KOPT-K1 (cell line): ENCODE data around the gene TYMP.
"Not testable (repeated sequence)": the region's sequence is repeated elsewhere in the genome, so short reads cannot be mapped to it uniquely, and the experiment has no call there.

Source experiments
- H3K27ac ChIP-seq: fragments of 200-600 bp; sonication (generic); 2 replicates; pipeline ENCODE4 v1.5.1; 2016; ENCODE audit warnings: antibody characterized with exemption, mild to moderate bottlenecking, low read depth, low read length; ENCODE audit not compliant: poor library complexity, severe bottlenecking
- H3K36me3 ChIP-seq: fragments of 200-600 bp; sonication (generic); 2 replicates; pipeline ENCODE4 v1.5.1; 2017; ENCODE audit warnings: antibody characterized with exemption, mild to moderate bottlenecking, low read length, moderate library complexity; ENCODE audit not compliant: insufficient read depth
- H3K9me3 ChIP-seq: fragments of 200-600 bp; sonication (generic); 2 replicates; pipeline ENCODE4 v1.5.1; 2017; ENCODE audit warnings: antibody characterized with exemption, low read length, mild to moderate bottlenecking; ENCODE audit not compliant: insufficient read depth, poor library complexity, severe bottlenecking

TYMP gene

DNA sequence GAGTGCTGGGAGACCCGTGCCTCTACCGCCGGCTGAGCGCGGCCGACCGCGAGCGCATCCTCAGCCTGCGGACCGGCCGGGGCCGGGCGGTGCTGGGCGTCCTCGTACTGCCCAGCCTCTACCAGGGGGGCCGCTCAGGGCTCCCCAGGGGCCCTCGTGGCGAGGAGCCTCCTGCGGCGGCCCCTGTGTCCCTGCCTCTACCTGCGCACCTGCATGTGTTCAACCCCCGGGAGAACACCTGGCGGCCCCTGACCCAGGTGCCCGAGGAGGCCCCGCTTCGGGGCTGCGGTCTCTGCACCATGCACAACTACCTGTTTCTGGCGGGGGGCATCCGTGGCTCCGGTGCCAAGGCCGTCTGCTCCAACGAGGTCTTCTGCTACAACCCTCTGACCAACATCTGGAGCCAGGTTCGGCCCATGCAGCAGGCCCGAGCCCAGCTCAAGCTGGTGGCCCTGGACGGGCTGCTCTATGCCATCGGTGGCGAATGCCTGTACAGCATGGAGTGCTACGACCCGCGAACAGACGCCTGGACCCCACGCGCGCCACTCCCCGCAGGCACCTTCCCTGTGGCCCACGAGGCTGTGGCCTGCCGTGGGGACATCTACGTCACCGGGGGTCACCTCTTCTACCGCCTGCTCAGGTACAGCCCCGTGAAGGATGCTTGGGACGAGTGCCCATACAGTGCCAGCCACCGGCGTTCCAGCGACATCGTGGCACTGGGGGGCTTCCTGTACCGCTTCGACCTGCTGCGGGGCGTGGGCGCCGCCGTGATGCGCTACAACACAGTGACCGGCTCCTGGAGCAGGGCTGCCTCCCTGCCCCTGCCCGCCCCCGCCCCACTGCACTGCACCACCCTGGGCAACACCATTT lies 19.3 kb upstream of the TYMP start:
- H3K9me3 ChIP-seq = no peaks in the 10 kb centered on the region
- no peak overlapping the region for H3K27ac ChIP-seq
- no peaks in the 10 kb centered on the region for H3K36me3 ChIP-seq

- no peaks in the 10 kb centered on the region for H3K9me3 ChIP-seq
- H3K36me3 ChIP-seq = no peaks in the 10 kb centered on the region
- H3K27ac ChIP-seq = no peak overlapping the region
These were observed 18.5 kb upstream of the TYMP start for GRCh38 chr22:50548040-50548920.

DNA sequence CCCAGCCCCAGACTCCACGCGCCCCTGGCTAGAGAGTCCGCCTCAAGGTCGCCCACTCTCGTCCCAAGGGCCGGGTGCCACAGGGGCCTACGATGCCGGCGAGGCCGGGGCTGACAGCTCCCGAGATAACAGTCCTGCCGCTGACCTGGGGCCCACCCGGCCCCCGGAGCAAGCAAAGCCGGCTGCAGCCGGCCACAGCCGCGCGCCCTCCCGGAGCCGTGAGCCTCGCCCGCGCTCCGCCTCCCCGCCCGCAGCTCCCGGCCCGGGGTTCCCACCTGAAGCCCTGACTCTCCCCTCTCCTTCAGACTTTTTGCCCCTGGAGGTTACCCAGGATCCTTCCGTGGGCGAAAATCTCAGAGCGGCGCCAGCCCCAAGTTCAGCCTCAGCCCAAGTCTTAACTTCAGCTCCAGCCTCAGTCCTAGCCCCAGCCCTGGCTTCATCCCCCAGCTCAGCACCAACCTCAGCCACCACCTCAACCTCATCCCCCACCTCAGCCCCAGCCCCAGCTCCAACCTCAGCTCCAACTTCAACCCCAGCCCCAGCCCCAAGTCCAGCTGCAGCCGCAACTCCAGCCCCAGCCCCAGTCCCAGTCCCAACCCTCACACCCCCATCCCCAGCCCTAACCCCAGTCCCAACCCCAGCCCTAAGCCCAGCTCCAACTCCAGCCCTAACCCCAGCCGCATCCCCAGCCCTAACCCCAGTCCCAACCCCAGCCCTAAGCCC lies 17.6 kb upstream of the TYMP start:
- Histone ChIP-seq H3K36me3 (no peaks in the 10 kb centered on the region), H3K27ac (no peak overlapping the region), H3K9me3 (no peaks in the 10 kb centered on the region)

DNA sequence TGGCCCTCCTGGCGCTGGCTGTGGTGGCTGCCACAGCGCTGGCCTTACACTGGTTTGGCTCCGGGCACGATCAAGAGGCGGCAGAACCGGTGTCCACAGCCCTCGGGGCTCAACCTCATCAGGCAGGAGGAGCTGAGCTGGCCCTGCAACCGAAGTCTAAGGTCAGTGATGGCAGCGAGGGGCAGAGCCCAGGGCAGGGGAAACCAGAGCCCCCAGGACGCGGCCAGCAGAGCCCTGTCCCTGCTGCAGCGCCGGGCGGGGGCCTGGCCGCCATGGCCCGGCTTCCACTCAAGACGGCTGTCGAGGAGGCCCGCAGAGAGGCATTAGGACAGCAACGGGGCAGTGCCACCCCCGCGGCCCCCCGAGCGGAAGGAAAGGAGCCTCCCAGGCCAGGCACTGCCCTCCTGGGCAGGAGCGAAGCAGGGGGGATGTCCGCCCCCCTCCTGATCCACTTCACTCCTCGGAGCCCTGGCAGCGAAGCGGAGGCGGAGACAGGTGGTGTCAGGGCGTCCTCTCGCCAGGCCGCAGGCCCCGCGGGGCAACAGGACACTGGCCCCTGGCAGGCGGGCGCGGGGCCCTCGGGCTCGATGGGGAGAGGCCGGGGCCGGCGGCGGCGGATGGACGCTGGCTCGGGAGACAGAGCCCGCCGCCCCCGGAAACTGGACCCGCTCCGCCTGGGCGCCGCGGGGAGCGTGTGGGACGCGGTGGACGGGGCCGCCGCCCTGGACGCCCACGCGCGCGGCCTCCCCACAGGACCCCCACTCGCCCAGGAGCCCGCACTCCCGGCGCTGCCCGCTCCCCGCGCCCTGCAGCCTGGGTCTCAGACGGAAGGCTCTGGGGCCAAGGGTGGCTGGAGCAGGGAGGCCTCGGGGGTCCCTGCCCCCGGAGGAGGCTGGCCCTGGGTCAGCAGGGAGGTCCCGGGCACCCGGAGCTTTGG lies 16.8 kb upstream of the TYMP start:
- no peak overlapping the region for H3K27ac ChIP-seq
- H3K36me3 ChIP-seq = no peaks in the 10 kb centered on the region
- no peaks in the 10 kb centered on the region for H3K9me3 ChIP-seq

- Histone ChIP-seq H3K9me3 (no peaks in the 10 kb centered on the region), H3K27ac (no peak within 1 kb of the TSS), H3K36me3 (no peaks in the 10 kb centered on the region)
These were observed 15.9 kb upstream of the TYMP start, which contains the start of gene KLHDC7B for GRCh38 chr22:50545522-50546325. Gene KLHDC7B, plus strand, starts transcription at chr22:50545899. Its CDS starts 345 bp downstream, at chr22:50546244.

DNA sequence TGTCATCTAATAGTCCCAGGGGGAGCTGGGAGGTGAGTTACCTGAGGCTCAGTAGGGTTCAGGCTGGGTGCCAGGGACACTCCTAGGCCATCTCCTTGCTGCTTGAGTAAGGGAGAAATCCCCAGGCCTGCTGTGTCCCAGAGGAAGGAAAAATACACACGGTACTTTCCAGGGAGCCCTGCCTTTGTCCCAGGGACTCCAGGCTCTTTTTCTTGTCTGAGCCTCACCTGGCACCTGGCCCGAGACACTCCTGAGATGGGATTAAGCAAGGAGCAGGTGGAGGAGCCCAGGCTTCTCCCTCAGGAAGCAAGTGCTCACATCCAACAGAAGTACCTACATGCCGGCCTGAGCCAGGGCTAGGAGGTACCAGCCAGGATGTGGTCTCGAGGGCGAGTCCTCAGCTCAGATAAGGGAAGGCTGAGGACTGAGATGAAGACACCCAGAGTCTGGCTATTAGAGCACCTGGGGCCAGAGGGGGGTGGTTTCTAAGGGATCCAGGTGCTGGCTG lies 15.0 kb upstream of the TYMP start:
- Histone ChIP-seq H3K36me3 (no peaks in the 10 kb centered on the region), H3K27ac (no peak overlapping the region), H3K9me3 (no peaks in the 10 kb centered on the region)

DNA sequence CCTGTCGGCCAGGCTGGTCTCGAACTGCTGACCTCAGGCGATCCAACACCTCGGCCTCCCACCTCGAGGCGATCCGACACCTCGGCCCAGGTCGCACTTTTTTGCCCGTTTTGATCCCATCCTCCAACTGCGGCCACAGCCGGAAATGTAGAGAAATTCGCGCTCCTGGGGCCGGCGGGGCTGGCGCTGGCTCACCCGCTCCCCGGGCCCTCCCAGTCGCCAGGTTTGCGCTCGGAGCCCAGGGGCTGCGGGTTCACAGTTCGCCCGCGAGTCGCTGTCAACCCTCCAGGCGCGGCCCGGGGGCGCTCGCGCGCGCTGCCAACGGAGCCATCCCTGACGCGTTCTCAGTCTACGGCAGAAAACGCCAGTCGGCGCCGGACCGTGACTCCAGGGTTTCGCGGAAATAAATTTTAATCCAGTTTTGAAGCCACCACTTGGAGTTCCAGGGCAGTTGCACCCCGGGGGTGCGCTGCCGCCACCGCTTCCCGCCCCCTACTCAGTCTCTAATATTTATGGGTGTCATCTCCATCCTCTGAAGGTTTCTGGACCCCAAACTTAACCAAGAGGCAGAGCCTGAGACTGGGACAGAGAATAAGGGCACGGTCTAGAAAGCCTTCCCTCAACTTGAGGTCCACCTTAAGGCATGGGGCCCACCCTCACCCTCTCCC lies 14.4 kb upstream of the TYMP start:
- Histone ChIP-seq H3K27ac (no peak overlapping the region), H3K36me3 (no peaks in the 10 kb centered on the region), H3K9me3 (no peaks in the 10 kb centered on the region)

DNA sequence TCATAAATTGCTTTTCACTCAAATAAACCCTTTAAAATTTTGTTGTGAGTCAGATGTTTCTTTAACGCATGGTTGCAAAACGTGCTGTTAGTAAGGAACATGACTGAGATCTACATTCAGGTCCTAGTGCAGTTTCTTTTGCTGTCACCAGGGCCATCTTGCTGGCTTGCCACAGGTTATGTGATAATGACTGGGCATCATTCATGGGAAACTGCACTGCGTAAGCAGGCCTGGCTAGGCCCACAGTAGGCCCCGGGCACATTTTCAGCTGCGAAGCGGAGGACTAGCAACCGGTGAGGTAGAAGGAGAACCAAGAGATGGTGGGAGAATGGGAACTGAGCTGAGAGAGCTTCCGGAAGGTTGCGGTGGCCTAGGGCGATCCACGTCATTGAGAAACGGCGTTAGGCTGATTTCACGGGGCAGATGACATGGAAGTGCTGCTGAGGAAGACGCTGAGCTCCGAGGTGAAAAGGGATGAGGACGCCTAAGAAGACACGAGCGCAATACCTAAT lies 12.7 kb upstream of the TYMP start:
- Histone ChIP-seq H3K9me3 (no peaks in the 10 kb centered on the region), H3K36me3 (no peaks in the 10 kb centered on the region), H3K27ac (no peak overlapping the region)

DNA sequence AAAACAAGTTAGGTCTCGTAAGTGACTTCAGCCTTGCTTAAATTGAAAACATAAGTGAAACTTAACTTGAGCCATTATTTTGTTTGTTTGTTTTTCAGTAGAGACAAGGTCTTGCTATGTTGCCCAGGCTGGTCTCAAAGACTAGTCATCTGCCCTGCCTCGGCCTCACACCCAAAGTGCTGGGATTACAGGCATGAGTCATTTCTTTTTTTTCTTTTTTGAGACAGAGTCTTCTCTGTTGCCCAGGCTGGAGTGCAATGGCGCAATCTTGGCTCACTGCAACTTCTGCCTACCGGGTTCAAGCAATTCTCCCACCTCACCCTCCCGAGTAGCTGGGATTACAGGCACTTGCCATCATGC lies 11.8 kb upstream of the TYMP start:
- not testable (repeated sequence) for H3K36me3 ChIP-seq, H3K9me3 ChIP-seq, H3K27ac ChIP-seq

DNA sequence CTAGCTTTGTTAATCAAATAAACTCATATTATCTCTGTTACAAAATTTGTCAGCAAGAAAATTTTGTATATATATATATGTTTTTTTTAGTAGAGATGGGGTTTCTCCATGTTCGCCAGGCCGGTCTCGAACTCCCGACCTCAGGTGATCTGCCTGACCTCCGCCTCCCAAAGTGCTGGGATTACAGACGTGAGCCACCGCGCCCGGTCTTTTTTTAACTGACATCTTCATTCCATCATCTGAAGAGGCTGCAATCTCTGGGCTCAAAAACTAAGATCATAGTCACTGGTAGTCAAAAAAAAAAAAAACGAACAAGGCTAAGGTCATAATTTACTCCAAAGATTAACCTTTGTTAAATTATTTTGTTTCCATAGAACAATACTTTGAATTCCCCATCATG lies 10.6 kb upstream of the TYMP start:
- H3K9me3 ChIP-seq = no peaks in the 10 kb centered on the region

GRCh38 chr22:50537765-50538164 lies 8.0 kb upstream of the TYMP start:
- Histone ChIP-seq H3K36me3 (no peaks in the 10 kb centered on the region), H3K9me3 (no peaks in the 10 kb centered on the region), H3K27ac (no peak overlapping the region)

More for the DNA sequence above, 10.6 kb upstream of the TYMP start:
- H3K27ac ChIP-seq = no peak overlapping the region
- no peaks in the 10 kb centered on the region for H3K36me3 ChIP-seq

DNA sequence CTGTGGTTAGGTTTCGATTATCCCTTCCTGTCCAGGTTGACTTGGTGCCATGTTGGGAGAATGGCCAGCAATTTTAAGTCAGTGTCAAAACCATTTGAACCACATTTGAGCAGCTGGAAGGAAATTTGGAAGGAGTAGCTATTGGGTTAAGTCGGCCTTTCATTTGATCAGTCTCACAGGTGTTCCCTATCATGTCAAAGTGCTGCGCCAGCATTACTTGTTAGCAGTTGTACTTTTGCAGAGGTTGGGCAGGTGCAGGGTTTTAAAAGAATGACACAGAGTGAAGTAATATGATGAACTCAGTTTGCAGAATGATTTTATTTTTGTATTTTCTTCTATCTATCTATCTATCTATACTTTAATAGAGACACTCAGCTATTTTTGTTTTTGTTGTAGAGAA lies 6.4 kb upstream of the TYMP start:
- H3K9me3 ChIP-seq = peaks cover 2% of the 10 kb centered on the region
- H3K27ac ChIP-seq = no peak overlapping the region
- no peaks in the 10 kb centered on the region for H3K36me3 ChIP-seq

GRCh38 chr22:50535113-50535512 lies 5.3 kb upstream of the TYMP start:
- H3K27ac ChIP-seq = no peak overlapping the region
- no peaks in the 10 kb centered on the region for H3K36me3 ChIP-seq
- H3K9me3 ChIP-seq = peaks cover 10% of the 10 kb centered on the region
